Dedifferentiated amniotic fluid mesenchymal stem cell (primary cell): Measurements from ENCODE around the gene SRPRB.

ENCODE experiments used
- DNase-seq: peaks from one replicate; pipeline ENCODE4 v3.0.0-alpha.2; 2016; ENCODE audit errors: extremely low spot score

SRPRB gene

GRCh38 chr3:133840767-133841166 is 35.2 kb downstream of the SRPRB start:
- no peak for DNase-seq

- DNase-seq, result no peak
Observed at GRCh38 chr3:133841196-133841595, 35.6 kb downstream of the SRPRB start.

GRCh38 chr3:133842158-133842557 is 36.5 kb downstream of the SRPRB start:
- DNase-seq, result no peak

- DNase-seq, result no peak
Observed at GRCh38 chr3:133843634-133844033, 38.0 kb downstream of the SRPRB start.

- no peak for DNase-seq
Observed at GRCh38 chr3:133845127-133845526, 39.5 kb downstream of the SRPRB start.

GRCh38 chr3:133849346-133849745 is 43.7 kb downstream of the SRPRB start:
- no peak for DNase-seq

GRCh38 chr3:133850034-133850433 is 44.4 kb downstream of the SRPRB start:
- no peak for DNase-seq

GRCh38 chr3:133851266-133851906 is 45.8 kb downstream of the SRPRB start:
- DNase-seq, result no peak

- no peak for DNase-seq
Observed at GRCh38 chr3:133851931-133852330, 46.3 kb downstream of the SRPRB start.

- no peak for DNase-seq
Observed at GRCh38 chr3:133853063-133853924, 47.7 kb downstream of the SRPRB start.

GRCh38 chr3:133853925-133854227 is 48.3 kb downstream of the SRPRB start:
- DNase-seq, result no peak

GRCh38 chr3:133854264-133855001 is 48.8 kb downstream of the SRPRB start:
- no peak for DNase-seq

GRCh38 chr3:133855002-133855370 is 49.4 kb downstream of the SRPRB start:
- no peak for DNase-seq

- no peak for DNase-seq
Observed at GRCh38 chr3:133855772-133856171, 50.2 kb downstream of the SRPRB start.

GRCh38 chr3:133856316-133856715 is 50.7 kb downstream of the SRPRB start:
- no peak for DNase-seq

GRCh38 chr3:133857767-133858166 is 52.2 kb downstream of the SRPRB start:
- no peak for DNase-seq

GRCh38 chr3:133859381-133860234 is 54.0 kb downstream of the SRPRB start:
- DNase-seq, result no peak

GRCh38 chr3:133860519-133860918 is 54.9 kb downstream of the SRPRB start:
- no peak for DNase-seq

GRCh38 chr3:133862161-133862560 is 56.5 kb downstream of the SRPRB start:
- DNase-seq, result no peak

GRCh38 chr3:133863911-133864310 is 58.3 kb downstream of the SRPRB start:
- DNase-seq, result no peak

GRCh38 chr3:133864616-133865015 is 59.0 kb downstream of the SRPRB start:
- DNase-seq, result no peak
